Posterior vena cava (tissue), 2 donors: ENCODE data around the gene PYGO2. TPM values are rescaled to one million over a fixed set of nuclear protein-coding genes. Genes with fewer than 3 reads are reported as not detected.

ENCODE experiments used
- DNase-seq: peaks from one replicate; pipeline ENCODE4 v3.0.0-alpha.2; 2020; ENCODE audit warnings: low spot score
- intact Hi-C, 2 donors: fragments of 100-400 bp; cut with DNase I; formaldehyde crosslinking; loops; one replicate each; pipeline versions ENCODE4 v1.14.1 to v1.14.2; 2022 to 2023
- total RNA-seq, 2 donors: library from RNA; stranded (reverse); fragmentation: NEBNext Ultra II Directional; extraction: Animal tissue kit (Norgen Biotek cat#: 25700); gene quantifications; one replicate each; pipeline ENCODE4 v1.2.1, GENCODE V29; 2021
- donor health status: DM: yes; HTN: yes; CAD: no.
- donor health status: DM: yes; HTN: yes; CAD: no.

Gene PYGO2
- total RNA-seq, 2 donors from 2014 or later: 17.0 to 19.2 TPM

DNA sequence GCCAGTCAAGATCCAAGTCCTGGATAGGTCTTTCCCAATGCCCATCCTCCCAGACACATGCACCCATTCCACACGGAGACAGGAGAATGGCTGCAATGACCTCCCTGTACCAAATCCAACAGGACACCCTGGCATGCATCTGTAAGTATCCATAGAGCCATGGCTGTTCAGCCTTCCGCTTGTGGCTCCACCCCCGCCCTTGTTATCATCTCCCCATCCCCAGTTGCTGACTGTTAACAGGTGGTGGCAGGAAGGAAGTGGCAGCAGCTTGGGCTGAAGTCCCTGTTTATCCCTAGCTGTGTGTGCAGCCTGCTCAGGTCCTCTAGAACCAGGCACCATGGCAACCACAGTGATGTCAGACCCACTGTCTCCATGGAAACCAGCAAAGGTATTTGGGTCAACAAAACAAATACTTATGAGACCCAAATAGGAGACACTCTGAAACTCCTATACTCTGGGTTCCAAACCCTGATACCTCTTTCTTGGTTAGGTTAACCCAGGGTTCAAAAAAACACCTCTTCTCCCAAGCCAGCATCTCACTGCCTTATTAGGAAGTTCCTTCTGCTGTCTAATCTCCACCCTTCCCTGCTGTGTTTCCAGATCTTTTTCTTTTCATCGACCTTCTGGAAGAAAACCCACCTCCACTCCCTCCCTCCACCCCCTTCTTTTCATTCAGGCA lies 6.4 kb downstream of the PYGO2 start:
- intact Hi-C loops: no loop called here
- no peak for DNase-seq

GRCh38 chr1:154954541-154954940 lies 7.0 kb downstream of the PYGO2 start:
- intact Hi-C loops: loop anchor here in 1 of 2 donors (1.0 kb wide), 1 partner anchor 48 kb away; the partner anchor contains the start of gene ZBTB7B

DNA sequence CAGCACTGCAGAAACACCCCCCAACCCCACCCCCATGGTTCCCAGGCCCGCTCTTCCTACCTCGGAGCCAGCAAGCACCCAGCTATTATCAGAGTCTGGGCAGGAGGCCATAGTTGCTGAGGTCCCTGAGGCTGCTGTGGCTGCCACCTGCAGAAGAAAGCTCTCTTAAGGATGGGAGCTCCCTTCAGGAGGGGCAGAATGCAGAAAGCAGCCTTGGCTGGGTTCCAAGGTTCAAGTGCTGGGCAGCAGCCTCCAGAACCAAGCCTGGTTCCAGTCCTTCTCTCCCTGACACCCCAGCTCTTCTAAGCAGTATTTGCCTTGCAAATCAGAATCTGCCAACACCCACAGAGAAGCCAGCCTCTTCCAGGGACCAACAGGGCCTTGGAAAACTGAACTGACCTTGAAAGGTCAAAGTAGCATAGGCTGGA lies 8.0 kb downstream of the PYGO2 start:
- intact Hi-C loops: loop anchor here in 1 of 2 donors (1.0 kb wide), 1 partner anchor 49 kb away; the partner anchor contains the start of gene ZBTB7B
- DNase-seq: no peak

More at GRCh38 chr1:154954541-154954940, 7.0 kb downstream of the PYGO2 start:
- no peak for DNase-seq

- intact Hi-C loops: no loop called here
- no peak for DNase-seq
These were observed 8.9 kb downstream of the PYGO2 start for GRCh38 chr1:154952664-154953063.

DNA sequence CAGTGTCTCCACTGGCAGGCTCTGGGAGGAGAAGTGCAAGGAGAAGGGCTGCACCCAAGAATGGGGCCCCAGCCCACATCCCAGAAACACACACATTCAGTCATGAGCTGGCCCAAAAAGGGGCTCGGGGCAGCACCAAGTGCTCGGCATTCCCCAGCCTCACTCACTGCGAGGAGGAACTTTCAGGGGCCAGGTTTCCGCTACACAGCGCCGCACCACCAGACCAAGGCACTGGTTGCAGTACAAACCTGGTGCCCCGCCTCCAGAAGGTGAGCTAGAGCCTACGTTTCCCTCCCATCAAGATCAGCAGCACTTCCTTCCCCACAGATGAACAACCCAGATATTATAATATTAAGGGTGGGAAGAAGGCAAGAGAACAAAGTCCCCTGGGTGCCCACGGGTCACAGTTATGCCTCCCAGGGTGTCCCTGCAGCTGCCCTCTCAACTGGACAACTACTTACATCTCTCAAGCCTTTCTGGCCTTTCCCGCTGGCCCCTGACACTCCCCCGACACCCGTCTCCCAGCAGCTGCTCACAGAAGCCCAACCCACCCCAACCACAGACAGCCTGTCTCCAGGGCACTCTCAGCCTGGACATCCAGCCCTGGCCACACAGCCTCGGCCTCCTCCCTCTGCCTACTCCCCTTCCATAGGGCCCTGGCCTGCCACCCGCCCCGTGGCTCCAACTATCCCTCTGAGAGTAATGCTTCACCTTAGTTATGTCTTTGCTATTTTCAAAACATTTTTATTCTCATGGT lies 9.5 kb downstream of the PYGO2 start:
- intact Hi-C loops: no loop called here
- DNase-seq: no peak

GRCh38 chr1:154948079-154948478 lies 13.5 kb downstream of the PYGO2 start:
- no peak for DNase-seq
- intact Hi-C loops: no loop called here

GRCh38 chr1:154945962-154946850 lies 15.4 kb downstream of the PYGO2 start:
- intact Hi-C loops: no loop called here
- DNase-seq: no peak

- DNase-seq: no peak
- intact Hi-C loops: no loop called here
These were observed 16.2 kb downstream of the PYGO2 start for GRCh38 chr1:154945160-154945961.

DNA sequence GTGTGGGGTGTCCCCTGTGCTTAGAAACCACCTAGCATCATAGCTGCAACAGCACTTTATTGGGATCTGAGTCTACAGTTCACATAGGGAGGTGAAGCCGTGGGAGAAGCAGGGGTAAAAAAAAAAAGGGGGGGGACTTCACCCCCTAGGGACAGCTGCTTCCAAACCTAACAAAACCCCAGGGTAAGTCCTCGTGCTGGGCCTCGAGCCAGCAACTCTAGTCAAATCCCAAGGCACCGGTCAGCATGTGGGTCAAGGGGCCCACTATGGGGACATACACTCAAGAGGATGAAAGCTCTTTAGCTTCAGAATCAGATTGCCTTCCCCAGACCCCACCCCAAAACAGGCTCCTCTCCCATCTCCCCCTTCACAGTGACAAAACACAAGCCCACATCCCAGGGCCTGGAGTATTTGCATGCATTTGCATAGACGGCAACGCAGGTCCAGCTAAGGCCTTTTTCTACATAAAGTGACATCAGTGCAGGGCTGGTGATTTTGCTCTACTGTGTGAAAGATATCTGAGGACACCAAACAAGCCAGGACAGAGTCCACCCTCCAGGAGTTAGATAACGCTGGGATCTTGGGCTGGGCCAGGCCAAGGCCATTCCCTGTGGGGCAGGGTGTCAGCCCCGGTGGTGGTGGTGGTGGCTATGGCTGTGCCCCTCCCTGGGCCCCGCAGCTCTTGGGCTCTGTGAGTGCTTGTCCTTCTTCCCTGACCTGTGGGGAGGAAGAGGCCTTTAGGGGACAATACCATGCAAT lies 17.0 kb downstream of the PYGO2 start:
- no peak for DNase-seq
- intact Hi-C loops: no loop called here

GRCh38 chr1:154943649-154944400 lies 17.8 kb downstream of the PYGO2 start:
- DNase-seq: no peak
- intact Hi-C loops: no loop called here

DNA sequence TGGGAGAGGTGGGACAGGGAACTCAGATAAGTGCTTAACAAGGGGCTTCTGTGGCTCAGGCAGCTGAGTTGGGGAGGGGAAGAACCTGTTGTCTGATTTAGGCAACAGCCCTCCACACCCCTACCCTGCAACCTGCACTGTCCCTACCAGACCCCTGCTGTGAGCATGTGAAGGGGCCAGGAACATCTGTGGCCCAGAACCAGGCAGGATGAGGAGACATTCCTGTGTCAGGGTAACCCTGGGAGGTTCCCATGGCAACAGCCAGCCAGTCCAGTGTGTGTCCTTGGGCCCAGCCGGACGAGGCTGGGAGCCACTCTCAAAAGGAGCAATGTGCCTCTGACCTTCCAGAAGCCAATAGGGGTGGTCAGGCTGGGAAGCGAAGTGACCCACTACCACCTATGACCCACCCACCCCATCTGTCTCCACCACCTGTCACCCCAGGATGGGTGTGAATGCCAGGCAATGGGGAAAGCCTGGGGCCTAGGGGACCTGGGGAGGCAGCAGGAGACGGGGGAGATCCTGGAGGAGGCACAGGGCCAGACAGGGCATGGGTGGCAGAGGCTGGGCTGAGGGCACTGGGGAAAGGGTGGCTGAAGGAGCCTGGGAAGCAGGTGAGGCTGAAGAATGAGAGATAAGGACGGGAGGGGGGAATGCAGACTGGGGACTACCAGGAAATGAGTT lies 20.1 kb downstream of the PYGO2 start:
- DNase-seq: no peak
- intact Hi-C loops: no loop called here

DNA sequence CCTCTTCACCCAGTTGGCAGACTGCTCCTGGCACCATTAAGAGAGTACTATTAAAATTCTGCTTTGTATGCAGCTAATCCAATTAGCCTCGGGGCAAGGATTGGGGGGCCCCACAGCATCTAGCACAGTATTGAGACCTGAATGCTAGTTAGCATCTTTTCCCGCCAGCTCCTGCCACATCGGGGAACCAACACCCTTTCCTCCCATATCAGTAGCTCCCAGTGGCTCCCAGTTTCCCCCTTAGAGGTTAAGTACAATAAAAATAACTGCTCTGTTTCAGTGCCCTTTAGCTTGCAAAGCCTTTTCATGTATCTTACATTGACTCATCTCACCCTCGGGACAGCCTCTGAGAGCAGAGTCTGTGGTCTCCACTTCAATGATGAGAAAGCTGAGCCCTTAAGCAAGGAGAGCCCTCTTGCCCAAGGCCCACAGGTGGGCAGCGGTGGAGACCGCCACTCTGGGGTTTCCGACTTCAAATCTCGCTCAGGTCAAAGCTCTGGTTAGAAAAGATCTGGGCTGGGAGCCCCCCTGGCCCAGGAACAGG lies 20.9 kb downstream of the PYGO2 start:
- DNase-seq: no peak
- intact Hi-C loops: no loop called here

GRCh38 chr1:154940213-154940560 lies 21.4 kb downstream of the PYGO2 start:
- intact Hi-C loops: no loop called here
- no peak for DNase-seq

GRCh38 chr1:154938604-154939399 lies 22.8 kb downstream of the PYGO2 start:
- intact Hi-C loops: no loop called here

GRCh38 chr1:154937988-154938386 lies 23.6 kb downstream of the PYGO2 start:
- intact Hi-C loops: no loop called here
- DNase-seq: no peak

More at GRCh38 chr1:154938604-154939399, 22.8 kb downstream of the PYGO2 start:
- DNase-seq: no peak
